Retinal pigment epithelial cell (primary cell): ENCODE measurements around the gene ADAMTS2.

ENCODE experiments used
- DNase-seq: peaks from one replicate; pipeline ENCODE4 v3.0.0-alpha.2; 2010; ENCODE audit warnings: low read depth
- H3K4me3 ChIP-seq: 2 replicates; pipeline ENCODE4 v1.5.1; 2011; ENCODE audit warnings: mild to moderate bottlenecking, low read length, control low read depth, moderate library complexity
- CTCF ChIP-seq: conservative IDR thresholded peaks from 2 replicates; pipeline ENCODE4 v1.5.1; 2011; ENCODE audit warnings: low read depth, low read length, control low read depth, inconsistent platforms

Gene ADAMTS2

GRCh38 chr5:179118338-179118737 is 226.9 kb downstream of the ADAMTS2 start:
- no peak for DNase-seq

GRCh38 chr5:179115845-179116524 is 229.3 kb downstream of the ADAMTS2 start:
- DNase-seq, result no peak
- H3K4me3 ChIP-seq, result no peak overlapping the region
- no peak for TF ChIP-seq CTCF

More at GRCh38 chr5:179118338-179118737, 226.9 kb downstream of the ADAMTS2 start:
- H3K4me3 ChIP-seq, result no peak overlapping the region
- TF ChIP-seq CTCF, result no peak

- no peak overlapping the region for H3K4me3 ChIP-seq
- TF ChIP-seq CTCF, result no peak
- DNase-seq, result no peak
Measured at GRCh38 chr5:179115307-179115706, 230.0 kb downstream of the ADAMTS2 start.

- DNase-seq, result no peak
- TF ChIP-seq CTCF, result no peak
- H3K4me3 ChIP-seq, result no peak overlapping the region
Measured at GRCh38 chr5:179114756-179115155, 230.5 kb downstream of the ADAMTS2 start.

- DNase-seq, result no peak
- no peak overlapping the region for H3K4me3 ChIP-seq
- TF ChIP-seq CTCF, result no peak
Measured at GRCh38 chr5:179113945-179114641, 231.2 kb downstream of the ADAMTS2 start.

- no peak for TF ChIP-seq CTCF
- H3K4me3 ChIP-seq, result no peak overlapping the region
- no peak for DNase-seq
Measured at GRCh38 chr5:179113143-179113530, 232.1 kb downstream of the ADAMTS2 start.
